ENCODE results near the gene RSAD1.

DNA sequence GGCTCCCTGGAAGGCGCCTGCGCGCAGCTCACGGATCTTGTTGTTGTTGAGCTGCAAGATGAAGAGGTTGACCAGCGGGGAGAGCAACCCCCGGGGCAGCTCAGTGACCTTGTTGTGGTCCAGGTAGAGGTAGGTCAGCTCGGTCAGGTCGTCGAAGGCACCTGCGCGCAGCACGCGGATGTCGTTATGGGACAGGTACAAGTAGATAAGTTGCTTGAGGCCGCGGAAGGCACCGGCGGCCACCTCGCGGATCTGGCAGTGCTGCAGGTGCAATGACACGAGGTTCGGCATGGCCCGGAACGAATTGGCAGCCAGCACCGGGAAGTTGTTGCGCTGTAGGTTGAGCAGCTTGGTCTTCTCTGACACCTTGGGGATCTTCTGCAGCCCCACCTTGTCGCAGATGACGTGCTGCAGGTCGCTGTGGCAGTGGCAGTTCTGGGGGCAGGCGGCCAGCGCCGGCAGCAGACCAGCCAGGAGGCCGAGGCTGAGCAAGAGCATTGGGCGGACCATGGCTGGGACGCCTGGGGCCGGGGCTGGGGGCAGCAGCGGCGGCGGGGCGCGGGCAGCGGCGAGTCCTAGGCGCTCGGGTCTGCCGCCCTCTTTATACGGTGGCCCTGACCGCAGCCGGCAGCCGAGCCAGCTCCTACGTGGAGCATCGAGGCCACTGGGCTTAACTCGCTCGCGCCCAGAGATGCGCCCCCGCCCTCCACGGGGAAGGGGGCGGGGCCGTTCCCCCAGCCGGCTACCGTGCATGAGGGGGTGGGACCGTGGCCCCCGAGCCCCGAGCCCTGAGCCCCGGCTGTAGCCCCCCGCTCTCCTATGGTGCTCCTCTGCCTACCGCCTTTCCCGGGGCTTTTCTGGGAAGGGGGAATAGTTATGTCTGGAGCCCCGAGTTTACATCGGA is 10.1 kb upstream of the RSAD1 start, which contains the start of gene CHAD:
- TF ChIP-seq, protein P1, sequence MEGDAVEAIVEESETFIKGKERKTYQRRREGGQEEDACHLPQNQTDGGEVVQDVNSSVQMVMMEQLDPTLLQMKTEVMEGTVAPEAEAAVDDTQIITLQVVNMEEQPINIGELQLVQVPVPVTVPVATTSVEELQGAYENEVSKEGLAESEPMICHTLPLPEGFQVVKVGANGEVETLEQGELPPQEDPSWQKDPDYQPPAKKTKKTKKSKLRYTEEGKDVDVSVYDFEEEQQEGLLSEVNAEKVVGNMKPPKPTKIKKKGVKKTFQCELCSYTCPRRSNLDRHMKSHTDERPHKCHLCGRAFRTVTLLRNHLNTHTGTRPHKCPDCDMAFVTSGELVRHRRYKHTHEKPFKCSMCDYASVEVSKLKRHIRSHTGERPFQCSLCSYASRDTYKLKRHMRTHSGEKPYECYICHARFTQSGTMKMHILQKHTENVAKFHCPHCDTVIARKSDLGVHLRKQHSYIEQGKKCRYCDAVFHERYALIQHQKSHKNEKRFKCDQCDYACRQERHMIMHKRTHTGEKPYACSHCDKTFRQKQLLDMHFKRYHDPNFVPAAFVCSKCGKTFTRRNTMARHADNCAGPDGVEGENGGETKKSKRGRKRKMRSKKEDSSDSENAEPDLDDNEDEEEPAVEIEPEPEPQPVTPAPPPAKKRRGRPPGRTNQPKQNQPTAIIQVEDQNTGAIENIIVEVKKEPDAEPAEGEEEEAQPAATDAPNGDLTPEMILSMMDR (IDR thresholded peaks at IDR 0.05; ENCODE audit: extremely low read depth in 1 of 2, insufficient read depth in 1 of 2, low read depth in 1 of 2, low read length in 2 of 2): no peak
- TF ChIP-seq, protein P2, sequence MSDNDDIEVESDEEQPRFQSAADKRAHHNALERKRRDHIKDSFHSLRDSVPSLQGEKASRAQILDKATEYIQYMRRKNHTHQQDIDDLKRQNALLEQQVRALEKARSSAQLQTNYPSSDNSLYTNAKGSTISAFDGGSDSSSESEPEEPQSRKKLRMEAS (IDR thresholded peaks at IDR 0.05; ENCODE audit: insufficient read depth, insufficient read length): no peak
- TF ChIP-seq POLR2AphosphoS5 (IDR thresholded peaks at IDR 0.05; ENCODE audit: insufficient read depth, low read depth, low read length): no peak
- TF ChIP-seq POLR2A (IDR thresholded peaks at IDR 0.05; ENCODE audit: low read depth, low read length): no peak
- TF ChIP-seq EZH2 (IDR thresholded peaks at IDR 0.05; ENCODE audit: borderline replicate concordance, low read depth, low read length, severe bottlenecking): peak; percentile 94
- TF ChIP-seq FOS (IDR thresholded peaks at IDR 0.05; ENCODE audit: borderline replicate concordance, insufficient read depth, low read length): no peak
- no peak for TF ChIP-seq GATA2 (IDR thresholded peaks at IDR 0.05; ENCODE audit: insufficient read depth, insufficient read length, low read depth, low read length)
- no peak for TF ChIP-seq MYC (IDR thresholded peaks at IDR 0.05; ENCODE audit: low read depth, low read length)
